ENCODE data around the gene WHRN. TPM values are rescaled to one million over a fixed set of nuclear protein-coding genes. Genes with fewer than 3 reads are reported as not detected.

The WHRN gene
- total and polyA plus RNA-seq, 2 donors (not counting 1 experiment from before 2014, with no cell fraction given): 19.4 to 95.7 TPM

DNA sequence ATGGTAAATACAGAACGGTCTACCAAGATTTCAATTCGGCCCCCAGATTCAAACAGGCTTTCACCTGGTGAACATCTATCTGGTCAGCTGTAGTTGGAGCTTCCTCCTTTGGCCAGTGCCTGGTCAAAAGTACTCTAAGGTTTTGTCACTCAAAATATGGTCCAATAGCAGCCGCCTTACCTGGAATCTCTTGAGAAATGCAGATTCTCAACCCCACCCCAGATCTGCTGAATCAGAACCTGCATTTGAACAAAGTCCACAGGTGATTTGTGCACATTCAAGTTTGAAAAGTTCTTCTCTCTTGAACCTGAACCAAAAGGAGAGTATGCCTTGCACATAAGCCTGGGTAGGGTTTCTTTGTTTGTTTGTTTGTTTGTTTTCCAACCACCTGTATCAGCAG is 17.6 kb upstream of the WHRN start:
- Mint-ChIP-seq H3K4me1 (peaks cover 8% of the 10 kb centered on the region), H3K4me3 (no peak overlapping the region), H3K9me3 (ENCODE audit: insufficient read depth) (no peaks in the 10 kb centered on the region), H3K27me3 (peaks cover 18% of the 10 kb centered on the region), H3K27ac (no peak overlapping the region)
- Histone ChIP-seq H3K27ac (ENCODE audit: low read length in 2 of 2) (no peak overlapping the region), H4K20me1 (ENCODE audit: control insufficient read depth, insufficient read depth, low read length, poor library complexity, severe bottlenecking) (no peaks in the 10 kb centered on the region), H3K4me1 (ENCODE audit: control insufficient read depth in 2 of 2, insufficient read depth in 2 of 2, low read length in 2 of 2) (peaks cover 6 to 7% of the 10 kb centered on the region in 2 donors), H2AFZ (ENCODE audit: insufficient read depth, low read depth, low read length, poor library complexity, severe bottlenecking) (no peak overlapping the region), H3K36me3 (replicated peaks in 1 of 2; ENCODE audit: control extremely low read depth in 1 of 2, control insufficient read depth in 1 of 2, extremely low read depth in 1 of 2, insufficient read depth in 2 of 2, low read length in 1 of 2) (no peaks in the 10 kb centered on the region), H3K9ac (ENCODE audit: low read length) (no peak overlapping the region), H3K9me3 (ENCODE audit: control extremely low read depth in 1 of 3, control insufficient read depth in 2 of 3, insufficient read depth in 1 of 3, low read length in 2 of 3) (no peaks in the 10 kb centered on the region), H3K4me3 (ENCODE audit: control extremely low read depth in 1 of 5, extremely low read depth in 1 of 5, insufficient read depth in 1 of 5, low read depth in 2 of 5, low read length in 4 of 5) (no peak overlapping the region), H3K27me3 (replicated peaks in 1 of 4; ENCODE audit: control extremely low read depth in 1 of 4, control insufficient read depth in 3 of 4, insufficient read depth in 4 of 4, low read length in 3 of 4) (peaks cover 0 to 9% (median 1%) of the 10 kb centered on the region in 4 experiments), H3K79me2 (ENCODE audit: control insufficient read depth, insufficient read depth, low read length) (no peaks in the 10 kb centered on the region), H3K4me2 (replicated peaks; ENCODE audit: low read depth, low read length, poor library complexity, severe bottlenecking) (no peak overlapping the region)
- no peak for DNase-seq
- TF ChIP-seq, protein P1, sequence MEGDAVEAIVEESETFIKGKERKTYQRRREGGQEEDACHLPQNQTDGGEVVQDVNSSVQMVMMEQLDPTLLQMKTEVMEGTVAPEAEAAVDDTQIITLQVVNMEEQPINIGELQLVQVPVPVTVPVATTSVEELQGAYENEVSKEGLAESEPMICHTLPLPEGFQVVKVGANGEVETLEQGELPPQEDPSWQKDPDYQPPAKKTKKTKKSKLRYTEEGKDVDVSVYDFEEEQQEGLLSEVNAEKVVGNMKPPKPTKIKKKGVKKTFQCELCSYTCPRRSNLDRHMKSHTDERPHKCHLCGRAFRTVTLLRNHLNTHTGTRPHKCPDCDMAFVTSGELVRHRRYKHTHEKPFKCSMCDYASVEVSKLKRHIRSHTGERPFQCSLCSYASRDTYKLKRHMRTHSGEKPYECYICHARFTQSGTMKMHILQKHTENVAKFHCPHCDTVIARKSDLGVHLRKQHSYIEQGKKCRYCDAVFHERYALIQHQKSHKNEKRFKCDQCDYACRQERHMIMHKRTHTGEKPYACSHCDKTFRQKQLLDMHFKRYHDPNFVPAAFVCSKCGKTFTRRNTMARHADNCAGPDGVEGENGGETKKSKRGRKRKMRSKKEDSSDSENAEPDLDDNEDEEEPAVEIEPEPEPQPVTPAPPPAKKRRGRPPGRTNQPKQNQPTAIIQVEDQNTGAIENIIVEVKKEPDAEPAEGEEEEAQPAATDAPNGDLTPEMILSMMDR (IDR thresholded peaks at IDR 0.05): no peak
- no peak for TF ChIP-seq EZH2 (IDR thresholded peaks at IDR 0.05; ENCODE audit: borderline replicate concordance, insufficient read depth, low read depth, low read length, poor library complexity, severe bottlenecking)
- no peak for ATAC-seq (ENCODE audit: low read depth)
- CTCF ChIA-PET: interaction anchor here (1.9 kb wide), 1 partner anchor 130 kb away, joined by 5 read pairs; no protein-coding TSS in a partner anchor
- WGBS (ENCODE audit: insufficient coverage): 96% methylated on average over 3 of the region's 3 CpGs
- intact Hi-C loops (cut with micrococcal nuclease): no loop called here
- POLR2A ChIA-PET: no interaction called here

DNA sequence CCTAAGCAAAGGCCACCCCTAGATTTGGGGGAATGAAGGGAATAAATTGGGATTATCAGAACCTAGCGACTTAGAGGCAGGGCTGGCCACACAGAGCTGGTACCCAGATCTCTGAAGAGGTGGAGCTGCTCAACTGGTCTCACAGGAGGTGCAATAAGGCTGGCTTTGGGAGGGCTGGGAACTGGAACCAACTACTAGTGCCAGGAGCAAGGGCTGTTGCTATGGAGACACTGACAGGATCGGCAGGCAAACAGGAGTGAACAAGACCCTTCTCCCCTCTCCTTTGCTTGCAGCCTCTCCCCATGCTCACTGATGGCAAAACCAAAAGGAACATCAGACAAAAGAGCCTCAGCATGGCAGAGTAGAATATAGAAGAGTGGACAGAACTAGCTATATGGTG is 17.0 kb upstream of the WHRN start:
- H3K79me2 ChIP-seq (ENCODE audit: control insufficient read depth, insufficient read depth, low read length): no peaks in the 10 kb centered on the region
- ChIA-PET CTCF (interaction anchor here (1.9 kb wide), 1 partner anchor 131 kb away, joined by 5 read pairs; no protein-coding TSS in a partner anchor), POLR2A (no interaction called here)
- TF ChIP-seq, protein P1 (IDR thresholded peaks at IDR 0.05): no peak
- no peak for TF ChIP-seq EZH2 (IDR thresholded peaks at IDR 0.05; ENCODE audit: borderline replicate concordance, insufficient read depth, low read depth, low read length, poor library complexity, severe bottlenecking)
- no peak overlapping the region for H3K9ac ChIP-seq (ENCODE audit: low read length)
- no peaks in the 10 kb centered on the region for H3K9me3 ChIP-seq (ENCODE audit: control extremely low read depth in 1 of 3, control insufficient read depth in 2 of 3, insufficient read depth in 1 of 3, low read length in 2 of 3)
- no peak overlapping the region for H3K4me2 ChIP-seq (replicated peaks; ENCODE audit: low read depth, low read length, poor library complexity, severe bottlenecking)
- H3K36me3 ChIP-seq (replicated peaks in 1 of 2; ENCODE audit: control extremely low read depth in 1 of 2, control insufficient read depth in 1 of 2, extremely low read depth in 1 of 2, insufficient read depth in 2 of 2, low read length in 1 of 2): no peaks in the 10 kb centered on the region
- 50% methylated on average over 1 of the region's 2 CpGs for WGBS (ENCODE audit: insufficient coverage)
- intact Hi-C loops (cut with micrococcal nuclease): no loop called here
- Mint-ChIP-seq H3K4me1 (peaks cover 8% of the 10 kb centered on the region), H3K4me3 (no peak overlapping the region), H3K27me3 (peaks cover 18% of the 10 kb centered on the region), H3K9me3 (ENCODE audit: insufficient read depth) (no peaks in the 10 kb centered on the region), H3K27ac (no peak overlapping the region)
- peaks cover 6 to 7% of the 10 kb centered on the region in 2 donors for H3K4me1 ChIP-seq (ENCODE audit: control insufficient read depth in 2 of 2, insufficient read depth in 2 of 2, low read length in 2 of 2)
- H3K27ac ChIP-seq (ENCODE audit: low read length in 2 of 2): no peak overlapping the region
- H2AFZ ChIP-seq (ENCODE audit: insufficient read depth, low read depth, low read length, poor library complexity, severe bottlenecking): no peak overlapping the region
- no peak for ATAC-seq (ENCODE audit: low read depth)
- H4K20me1 ChIP-seq (ENCODE audit: control insufficient read depth, insufficient read depth, low read length, poor library complexity, severe bottlenecking): no peaks in the 10 kb centered on the region
- DNase-seq: no peak
- H3K4me3 ChIP-seq (ENCODE audit: control extremely low read depth in 1 of 5, extremely low read depth in 1 of 5, insufficient read depth in 1 of 5, low read depth in 2 of 5, low read length in 4 of 5): no peak overlapping the region
- H3K27me3 ChIP-seq (replicated peaks in 1 of 4; ENCODE audit: control extremely low read depth in 1 of 4, control insufficient read depth in 3 of 4, insufficient read depth in 4 of 4, low read length in 3 of 4): peaks cover 0 to 9% (median 1%) of the 10 kb centered on the region in 4 experiments
